Hippocampal formation (tissue), 2 donors: ENCODE data around the gene WFDC8.

Source experiments
- DNase-seq, 2 donors: peaks; one replicate each; lab custom pipeline; 2025; lab: John Stamatoyannopoulos, UW

Gene WFDC8

DNA sequence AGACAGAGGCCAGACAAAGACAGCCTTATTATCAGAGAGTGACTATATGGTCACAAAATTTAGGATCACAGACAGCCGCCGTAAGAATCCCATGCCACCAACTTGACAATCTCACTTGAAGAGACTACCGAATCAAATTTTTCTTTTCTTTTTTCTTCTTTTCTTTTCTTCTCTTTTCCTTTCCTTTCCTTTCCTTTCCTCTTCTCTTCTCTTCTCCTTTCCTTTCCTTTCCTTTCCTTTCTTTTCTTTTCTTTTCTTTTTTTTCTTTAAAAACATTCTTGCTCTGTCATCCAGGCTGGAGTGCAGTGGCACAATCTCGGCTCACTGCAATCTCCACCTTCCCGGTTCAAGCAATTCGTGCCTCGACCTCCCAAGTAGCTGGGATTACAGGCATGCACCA lies 30.7 kb downstream of the WFDC8 start:
- no peak for DNase-seq

DNA sequence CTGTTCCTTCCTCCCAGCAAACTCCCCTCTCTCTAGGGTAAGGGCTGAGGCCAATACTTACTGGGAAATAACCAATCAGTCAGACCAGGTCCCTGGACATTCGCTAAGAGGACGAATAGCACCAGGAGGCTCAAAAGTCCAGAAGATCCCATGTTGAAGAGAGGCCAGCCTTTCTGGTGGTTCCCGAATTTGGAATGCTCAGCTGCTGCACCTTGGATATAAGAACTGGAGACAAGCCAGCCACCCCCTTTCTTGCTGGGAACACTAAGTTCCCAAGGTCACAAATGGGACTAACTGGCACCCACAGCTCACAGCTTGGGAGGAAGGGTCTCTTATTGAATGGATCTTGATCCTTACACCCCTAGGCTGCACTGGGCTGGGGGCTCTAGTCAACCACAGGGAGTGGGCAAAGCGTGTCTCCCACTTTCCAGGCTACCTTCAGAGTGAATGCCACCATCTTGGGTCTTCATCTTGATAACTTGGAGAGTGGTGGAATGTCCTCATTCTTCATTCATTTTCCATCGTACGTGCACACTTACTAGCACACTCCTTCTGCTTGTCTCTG lies 31.8 kb downstream of the WFDC8 start, which contains the start of gene EPPIN:
Gene EPPIN, minus strand, starts transcription at position 196 of the 565 bp plus-strand sequence. Its CDS starts 44 bp downstream, at position 152.
- DNase-seq = no peak

DNA sequence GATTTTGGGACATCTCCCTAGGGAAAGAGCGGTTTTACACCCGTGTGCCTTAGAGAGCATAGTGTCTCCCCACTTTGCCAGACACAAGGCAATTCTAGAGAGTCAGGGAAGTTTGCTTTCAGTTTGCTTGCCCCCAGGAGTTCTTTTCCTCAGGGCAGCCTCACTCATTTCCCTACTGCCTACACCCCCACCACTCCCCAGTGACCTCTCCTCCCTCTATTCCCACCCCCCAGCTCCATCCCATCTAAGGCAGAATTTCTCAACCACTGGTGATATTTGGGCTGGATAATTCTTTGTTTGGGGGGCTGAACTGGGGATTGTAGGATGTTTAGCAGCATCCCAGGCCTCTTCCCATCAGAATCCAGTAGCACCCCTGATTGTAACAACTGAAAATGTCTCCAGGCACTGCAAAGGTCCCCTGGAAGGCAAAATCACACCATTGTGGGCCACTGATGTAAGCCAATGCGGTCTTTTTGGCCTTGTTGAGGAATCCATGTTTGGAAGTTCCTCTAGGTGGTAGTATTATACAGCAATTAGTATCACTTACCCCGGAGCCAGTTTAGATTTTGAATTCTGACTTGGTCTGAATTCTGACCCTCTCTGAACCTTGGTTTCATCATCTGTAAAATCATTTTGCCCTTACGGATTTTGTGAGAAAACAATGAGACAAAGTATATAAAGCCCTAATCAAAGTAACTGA lies 33.2 kb downstream of the WFDC8 start:
- DNase-seq = peak in 1 of 2 donors; percentile 3

DNA sequence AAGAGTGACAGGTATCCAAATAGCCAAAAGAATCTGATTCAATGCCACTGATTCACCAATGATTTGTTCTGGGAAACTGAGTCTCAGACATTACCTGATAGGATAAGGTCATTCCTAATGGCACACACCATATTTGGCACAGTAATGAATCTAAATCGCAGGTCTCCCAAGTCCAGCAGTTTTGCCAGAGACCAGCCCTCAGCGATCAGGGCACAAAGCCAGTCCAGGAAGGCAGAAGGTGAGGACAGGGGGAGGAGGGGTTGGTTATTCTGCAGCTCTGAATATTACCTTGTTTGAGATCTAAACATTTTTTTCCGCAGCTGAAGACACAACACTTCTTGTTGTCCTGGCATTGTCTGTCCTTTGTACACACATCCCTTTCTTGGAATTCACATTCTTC lies 33.7 kb downstream of the WFDC8 start:
- no peak for DNase-seq

DNA sequence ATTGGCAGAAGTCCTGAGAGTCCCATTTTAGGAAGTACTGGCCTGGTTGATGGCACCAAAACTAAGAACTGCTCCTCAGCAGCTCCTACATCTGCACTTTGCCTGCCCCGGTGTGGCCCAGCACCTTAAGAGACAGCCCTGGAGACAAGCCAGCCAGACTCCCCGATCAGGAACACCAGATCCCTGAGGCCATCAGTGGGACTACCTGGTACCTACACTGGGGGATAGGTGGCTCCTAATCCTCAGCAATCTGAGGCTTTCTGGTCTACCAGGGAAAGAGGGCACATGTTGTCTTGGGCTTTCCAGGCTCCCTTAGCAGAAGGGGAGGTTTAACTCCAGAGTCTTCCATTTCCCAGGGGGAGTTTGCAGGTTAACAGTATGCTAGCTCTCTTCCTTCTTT lies 39.7 kb downstream of the WFDC8 start, which contains the start of gene WFDC6:
Gene WFDC6, minus strand, starts transcription at position 101 of the 400 bp plus-strand sequence. Its CDS starts 75 bp downstream, at position 26.
- DNase-seq = no peak

DNA sequence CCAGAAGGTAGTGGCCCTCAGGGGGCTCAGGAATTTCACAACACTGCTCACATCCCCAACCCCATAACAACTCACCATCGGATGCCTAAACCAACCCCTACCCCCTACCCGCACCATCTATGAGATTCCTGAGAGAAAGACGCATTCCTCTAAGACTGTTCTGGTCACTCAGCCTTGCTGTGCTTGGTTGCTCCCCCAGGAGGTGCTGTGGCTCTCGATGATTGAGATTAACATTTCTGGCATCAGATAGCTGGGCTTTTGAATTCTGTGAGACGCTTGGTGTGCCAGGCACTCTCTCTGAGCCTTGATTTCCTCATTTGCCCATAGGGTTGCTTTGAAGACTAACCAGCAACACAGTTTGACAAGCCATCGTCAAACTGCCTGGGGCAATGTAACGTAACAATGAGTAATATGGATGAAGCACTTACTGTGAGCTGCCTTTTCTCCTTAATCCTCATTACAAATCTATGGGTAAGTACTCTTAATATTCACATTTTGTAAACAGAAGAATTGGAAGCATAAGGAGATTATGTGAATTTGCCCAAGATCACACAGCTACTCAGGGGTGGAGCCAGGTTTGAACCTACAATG lies 40.8 kb downstream of the WFDC8 start:
- DNase-seq = no peak

DNA sequence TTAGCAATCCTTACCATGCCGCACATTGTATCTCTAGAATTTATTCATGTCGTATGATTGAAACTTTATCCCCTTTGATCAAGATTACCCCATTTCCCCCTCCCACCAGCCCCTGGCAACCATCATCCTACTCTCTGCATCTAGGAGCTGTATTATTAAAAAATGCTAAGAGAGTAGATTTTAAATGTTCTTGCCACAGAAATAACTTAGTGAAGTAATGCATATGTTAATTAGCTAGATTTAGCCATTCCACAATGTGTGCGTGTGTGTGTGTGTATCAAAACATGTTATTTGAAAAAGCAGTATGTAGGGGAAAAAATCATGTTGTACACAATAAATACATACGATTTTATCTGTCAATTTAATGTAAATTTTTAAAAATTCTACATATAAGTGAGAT lies 51.8 kb downstream of the WFDC8 start:
- DNase-seq = no peak

DNA sequence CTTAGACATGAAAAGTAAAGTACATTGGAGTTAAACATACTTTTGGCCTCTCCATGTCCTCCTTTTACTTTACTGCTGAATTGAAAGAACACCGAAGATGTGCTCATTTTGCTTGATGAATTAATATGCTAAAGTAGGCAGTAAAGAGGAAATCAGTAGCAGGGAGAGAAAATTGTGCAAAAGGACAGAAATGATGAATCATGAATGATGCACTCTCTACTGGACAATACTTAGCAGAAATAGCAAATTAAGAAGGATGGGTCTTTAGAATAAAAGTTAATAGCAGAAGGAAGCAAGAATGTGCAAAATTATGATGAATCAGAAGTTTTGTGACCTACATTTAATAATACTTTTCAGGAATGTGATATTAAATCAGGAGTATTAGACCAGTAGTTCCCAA lies 55.3 kb downstream of the WFDC8 start:
- DNase-seq = no peak

DNA sequence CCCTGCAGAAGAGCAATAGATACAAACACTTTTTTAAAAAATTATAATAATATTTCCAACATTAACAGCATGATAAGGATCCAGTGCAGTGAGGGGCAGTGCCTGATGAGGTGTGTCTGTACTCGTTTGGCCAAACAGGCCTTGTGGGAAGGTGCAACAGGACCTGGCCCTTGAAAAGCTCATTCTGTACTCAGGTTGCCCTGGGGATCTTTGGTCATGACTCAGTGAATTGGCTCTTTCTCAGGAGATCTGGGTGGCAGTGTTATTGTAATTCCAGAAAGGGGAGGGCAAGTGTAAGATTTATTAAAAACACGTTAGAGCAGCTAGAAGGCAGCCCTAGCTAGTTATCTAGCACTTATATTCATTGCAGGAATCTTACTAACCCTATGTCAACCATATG lies 60.8 kb downstream of the WFDC8 start:
- no peak for DNase-seq

DNA sequence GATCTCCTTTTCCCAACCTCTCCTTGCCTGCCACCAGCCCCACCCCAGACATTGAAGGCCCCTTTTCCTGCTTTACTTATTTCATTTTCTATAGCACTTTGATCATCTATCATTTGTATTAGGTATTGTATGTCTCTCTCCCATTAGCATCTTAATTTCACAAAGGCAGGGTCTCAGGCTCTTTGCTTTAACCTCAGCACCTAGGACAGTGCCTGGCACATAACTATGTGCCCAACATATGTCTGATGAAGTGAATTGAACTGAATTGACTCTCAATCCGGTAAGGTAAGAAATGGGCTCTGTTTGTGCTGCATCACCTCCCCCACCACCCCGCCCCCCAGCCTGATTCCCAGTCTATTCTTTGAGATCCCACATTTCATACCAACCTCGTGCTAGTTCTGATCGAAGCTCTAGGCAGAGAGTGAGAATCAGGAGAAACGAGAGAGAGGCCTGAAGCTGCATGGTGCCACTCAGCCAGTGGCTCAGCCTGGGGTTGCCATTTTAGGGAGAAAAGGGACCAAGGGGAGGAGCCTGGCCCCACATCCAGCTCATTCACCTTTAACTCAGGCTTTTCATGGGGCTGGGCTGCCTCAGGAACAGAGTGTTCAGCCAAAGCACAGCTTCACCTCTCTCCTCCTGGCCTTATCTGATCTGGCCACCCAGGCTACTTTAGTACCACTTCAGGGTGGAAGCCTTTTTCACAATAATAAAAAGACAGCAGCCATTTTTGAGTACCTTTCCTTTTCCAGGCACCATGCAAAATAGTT lies 63.8 kb downstream of the WFDC8 start, which contains the start of gene SPINT3:
Gene SPINT3, minus strand, starts transcription at position 476 of the 767 bp plus-strand sequence. Its CDS starts 14 bp downstream, at position 462.
- no peak for DNase-seq

DNA sequence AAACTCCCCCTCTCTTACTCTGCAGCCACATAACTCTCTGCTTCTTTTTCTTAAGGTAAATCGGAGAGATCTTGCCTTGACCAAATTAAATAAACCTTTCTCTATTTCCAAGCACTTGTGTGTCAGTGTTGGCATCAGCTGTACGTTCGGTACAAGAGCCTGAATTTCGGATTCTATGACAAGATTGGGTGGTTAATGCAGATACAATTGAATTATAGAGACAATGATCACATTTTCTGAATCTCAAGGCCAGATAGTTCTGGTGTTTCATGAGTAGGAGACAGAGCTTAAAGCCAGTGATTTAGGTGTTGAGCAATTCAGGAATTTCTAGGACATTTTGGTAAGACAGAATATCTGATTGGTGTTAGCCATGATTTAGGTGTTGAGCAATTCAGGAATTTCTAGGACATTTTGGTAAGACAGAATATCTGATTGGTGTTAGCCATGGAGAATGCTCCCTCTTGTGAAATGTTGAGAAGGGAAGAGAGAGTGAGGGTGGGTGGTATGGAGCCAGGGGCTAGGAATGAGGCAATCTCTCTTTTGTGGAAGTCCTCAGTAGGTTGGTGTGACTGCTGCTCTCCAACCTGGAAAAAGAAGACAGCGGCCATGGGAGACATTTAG lies 68.7 kb downstream of the WFDC8 start:
- no peak for DNase-seq

DNA sequence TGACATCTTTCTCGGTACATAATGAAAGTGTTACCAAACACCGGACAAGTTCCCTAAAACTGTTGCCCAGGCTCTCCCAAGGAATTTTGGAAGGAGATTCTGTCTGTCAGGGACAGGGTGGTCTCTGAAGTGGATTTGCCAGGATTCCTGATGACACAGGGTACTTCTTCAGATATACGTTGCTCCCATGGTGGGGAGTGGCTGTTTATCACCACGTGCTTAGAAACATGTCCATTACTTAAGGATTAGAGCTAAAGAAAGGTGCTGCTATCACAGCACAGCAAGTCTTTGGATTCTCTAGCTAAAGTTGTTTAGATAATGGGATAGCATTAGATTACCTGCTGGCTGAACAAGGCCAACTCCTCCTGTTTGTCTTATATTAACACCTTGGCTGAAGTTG lies 70.0 kb downstream of the WFDC8 start:
- no peak for DNase-seq

DNA sequence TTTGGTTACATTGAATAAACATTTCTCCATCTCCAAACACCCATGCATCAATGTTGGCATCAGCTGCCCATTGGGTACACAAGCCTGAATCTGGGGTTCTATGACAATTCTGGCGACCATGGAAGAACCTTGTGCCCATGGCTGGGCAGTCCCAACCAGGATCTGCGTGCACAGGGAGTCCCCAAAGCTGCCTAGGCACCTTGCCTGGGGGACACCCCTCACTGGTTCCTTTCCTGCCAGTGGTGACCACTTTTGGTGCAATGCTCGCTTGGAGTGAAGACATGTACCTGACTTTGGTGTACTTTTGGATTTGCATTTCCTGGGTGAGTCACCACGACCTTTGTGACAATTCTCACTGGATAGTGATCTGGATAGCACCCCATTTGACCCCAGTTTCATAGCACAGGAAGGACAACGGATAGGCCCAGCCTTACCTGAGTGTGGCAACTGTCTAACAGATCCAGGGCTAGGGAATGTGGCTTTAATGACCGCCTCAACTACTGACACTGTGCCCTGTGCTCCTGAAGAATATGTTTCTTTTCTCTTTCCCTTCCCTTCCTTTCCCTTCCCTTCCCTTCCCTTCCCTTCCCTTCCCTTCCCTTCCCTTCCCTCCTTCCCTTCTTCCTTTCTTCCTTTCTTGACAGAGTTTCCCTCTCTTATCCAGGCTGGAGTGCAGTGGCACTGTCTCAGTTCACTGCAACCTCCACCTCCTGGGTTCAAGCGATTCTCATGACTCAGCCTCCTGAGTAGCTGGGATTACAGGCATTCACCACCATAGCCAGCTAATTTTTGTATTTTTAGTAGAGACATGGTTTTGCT lies 70.8 kb downstream of the WFDC8 start:
- no peak for DNase-seq

DNA sequence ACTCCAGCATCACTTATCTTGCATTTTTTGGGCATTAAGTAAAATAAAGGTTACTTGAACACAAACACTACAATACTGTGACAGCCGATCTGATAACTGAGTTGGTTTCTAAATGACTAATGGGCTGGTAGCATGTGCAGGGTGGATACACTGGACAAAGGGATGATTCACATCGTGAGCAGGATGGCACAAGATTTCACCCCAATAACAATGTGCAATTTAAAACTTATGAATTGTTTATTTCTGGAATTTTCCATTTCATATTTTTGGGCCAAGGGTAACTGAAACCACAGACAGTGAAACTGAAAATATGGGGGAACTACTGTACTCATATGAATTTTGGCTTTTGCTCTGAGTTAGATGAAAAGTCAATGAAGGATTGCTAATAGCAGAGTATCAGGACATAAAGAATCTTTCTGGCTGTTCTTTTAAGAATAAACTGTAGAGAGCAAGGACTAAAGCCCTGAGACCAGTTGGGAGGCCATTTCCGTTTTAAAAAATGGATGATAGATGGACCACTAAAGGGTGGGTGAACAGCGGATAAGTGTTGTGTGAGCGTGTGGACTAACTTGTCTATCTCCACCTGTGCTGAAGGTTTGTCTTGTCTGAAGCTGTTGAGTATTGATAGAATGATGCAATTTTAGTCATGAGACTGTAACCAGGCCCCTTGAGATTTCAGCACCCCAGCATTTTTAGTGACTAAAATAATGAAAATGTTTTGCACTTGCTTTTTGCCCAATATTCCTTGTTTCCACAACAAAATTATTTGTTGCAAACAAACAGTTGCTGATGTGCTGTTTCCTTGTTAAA lies 71.9 kb downstream of the WFDC8 start:
- DNase-seq = no peak

DNA sequence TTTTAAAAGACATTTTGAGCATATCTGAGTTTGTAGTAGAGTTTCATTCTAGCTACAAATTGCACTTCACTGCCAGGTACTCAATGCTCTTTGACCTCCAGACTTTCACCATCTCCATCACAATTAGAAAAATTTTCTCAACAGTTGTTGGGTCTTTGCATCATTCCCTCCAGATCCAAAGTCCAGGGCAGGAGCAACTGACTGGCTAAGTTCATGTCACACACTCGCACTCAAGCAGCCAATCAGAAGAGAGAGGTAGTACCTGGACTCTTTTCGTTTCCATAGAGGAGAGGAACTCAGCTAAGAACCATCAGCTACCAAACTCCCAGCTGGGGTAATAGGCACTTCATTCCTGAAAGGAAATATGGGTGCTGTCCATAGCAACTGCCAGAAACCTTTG lies 72.7 kb downstream of the WFDC8 start:
- DNase-seq = no peak

DNA sequence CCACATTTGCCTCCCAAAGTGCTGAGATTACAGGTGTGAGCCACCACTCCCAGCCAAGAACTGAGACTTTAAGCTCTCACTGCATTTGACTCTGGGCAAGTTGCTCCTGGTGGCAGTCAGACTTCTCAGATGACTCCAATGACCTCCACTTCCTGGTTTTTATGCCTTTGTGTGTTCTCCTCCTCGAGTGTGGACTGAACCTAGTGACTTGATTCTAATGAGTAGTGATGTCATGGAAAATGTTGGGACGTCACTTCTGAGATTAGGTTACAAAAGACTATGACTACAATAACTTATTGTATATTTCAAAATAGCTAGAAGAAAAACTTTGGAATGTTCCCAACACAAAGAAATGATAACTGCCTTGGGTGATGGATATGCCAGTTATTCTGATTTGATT lies 75.7 kb downstream of the WFDC8 start:
- DNase-seq = no peak

DNA sequence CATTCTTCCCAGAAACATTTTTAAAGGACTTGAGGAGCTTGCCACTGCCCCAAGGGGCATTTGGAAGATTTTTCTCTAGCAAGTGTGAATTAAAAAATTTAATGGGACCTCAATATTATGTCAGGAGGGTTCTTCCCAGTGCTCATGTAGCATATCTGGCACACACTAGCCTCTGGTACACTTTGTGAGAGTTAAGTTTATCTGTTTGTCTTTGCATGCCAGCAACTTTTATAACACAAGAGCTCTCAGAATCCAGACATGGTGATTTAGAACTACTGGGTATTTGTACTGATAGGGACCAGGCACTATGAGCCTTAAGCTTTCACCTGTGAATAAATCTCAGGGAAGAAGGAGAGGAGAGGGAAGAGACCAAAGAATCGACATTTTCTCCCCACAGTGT lies 76.5 kb downstream of the WFDC8 start:
- DNase-seq = no peak
